Measurements from ENCODE around the gene LGALS7B. TPM values are rescaled to one million over a fixed set of nuclear protein-coding genes. Genes with fewer than 3 reads are reported as not detected.

The LGALS7B gene
- total RNA-seq, 1 experiment from 2014 or later = 2.4 TPM

DNA sequence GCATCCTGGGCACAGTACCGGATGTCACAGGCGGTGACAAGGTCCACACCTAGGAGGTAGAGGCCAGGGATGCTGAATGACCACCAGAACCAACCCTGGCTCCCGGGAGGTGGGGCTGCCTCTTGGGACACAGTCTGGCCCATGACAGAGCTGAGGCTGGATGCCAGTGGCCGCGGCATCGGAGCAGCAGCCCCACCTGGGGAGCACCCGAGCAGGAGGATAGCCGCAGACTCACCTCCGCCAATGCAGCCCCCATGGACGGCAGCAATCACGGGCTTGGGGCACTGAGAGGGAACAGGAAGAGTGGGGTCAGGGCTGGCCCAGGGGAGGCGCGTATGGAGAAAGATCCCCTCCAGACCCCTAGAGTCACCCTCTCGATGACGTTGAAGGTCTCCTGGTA lies 28.1 kb downstream of the LGALS7B start:
- Histone ChIP-seq H3K27me3 (ENCODE audit: insufficient read depth, low read length) (no peaks in the 10 kb centered on the region), H3K4me3 (replicated peaks in 1 of 2; ENCODE audit: low read depth in 1 of 2, low read length in 2 of 2) (no peak overlapping the region), H3K9me2 (ENCODE audit: insufficient read depth) (no peaks in the 10 kb centered on the region), H3K4me2 (ENCODE audit: low read length) (no peak overlapping the region), H3K79me2 (ENCODE audit: insufficient read depth, low read length) (no peaks in the 10 kb centered on the region), H3K4me1 (ENCODE audit: control insufficient read depth in 1 of 2, insufficient read depth in 2 of 2, low read length in 2 of 2) (peaks cover 0 to 4% of the 10 kb centered on the region in 2 experiments; a peak in 1 of 4 replicates), H3K9me3 (ENCODE audit: control insufficient read depth in 1 of 2, insufficient read depth in 1 of 2, low read depth in 1 of 2, low read length in 2 of 2) (no peaks in the 10 kb centered on the region), H3K27ac (ENCODE audit: low read depth, low read length) (no peak overlapping the region), H2AFZ (ENCODE audit: low read depth, low read length, poor library complexity, severe bottlenecking) (no peak overlapping the region), H4K20me1 (ENCODE audit: insufficient read depth) (no peaks in the 10 kb centered on the region), H3K9ac (ENCODE audit: low read length) (no peak overlapping the region), H3K36me3 (ENCODE audit: control insufficient read depth in 1 of 2, insufficient read depth in 2 of 2, low read length in 2 of 2) (no peaks in the 10 kb centered on the region)
- CTCF ChIA-PET = no interaction called here
- no peak for TF ChIP-seq EGR1 (IDR thresholded peaks at IDR 0.05; ENCODE audit: low read depth)
- no peak for TF ChIP-seq REST (IDR thresholded peaks at IDR 0.05; ENCODE audit: low read depth)
- TF ChIP-seq POLR2A (IDR thresholded peaks at IDR 0.05; ENCODE audit: borderline replicate concordance, extremely low read depth, insufficient read depth, insufficient read length) = no peak
- TF ChIP-seq YY1 (IDR thresholded peaks at IDR 0.05; ENCODE audit: extremely low read depth, insufficient replicate concordance, low read depth, low read length) = no peak
- TF ChIP-seq ZFX (IDR thresholded peaks at IDR 0.05) = no peak
- no peak for TF ChIP-seq FOSL1 (IDR thresholded peaks at IDR 0.05; ENCODE audit: low read depth)
- TF ChIP-seq CBX3 (IDR thresholded peaks at IDR 0.05; ENCODE audit: low read depth) = no peak
- TF ChIP-seq ELF1 (IDR thresholded peaks at IDR 0.05; ENCODE audit: borderline replicate concordance, low read depth) = no peak
- TF ChIP-seq MAX (IDR thresholded peaks at IDR 0.05) = no peak
- TF ChIP-seq JUND (IDR thresholded peaks at IDR 0.05) = no peak
- no peak for TF ChIP-seq POLR2AphosphoS5 (IDR thresholded peaks at IDR 0.05; ENCODE audit: low read depth, low read length)
- no peak for TF ChIP-seq TCF7L2 (IDR thresholded peaks at IDR 0.05; ENCODE audit: borderline replicate concordance, extremely low read depth, insufficient read depth, insufficient read length)
- TF ChIP-seq EZH2 (IDR thresholded peaks at IDR 0.05) = no peak
- TF ChIP-seq SIN3A (IDR thresholded peaks at IDR 0.05; ENCODE audit: low read depth) = no peak
- TF ChIP-seq, protein P1, sequence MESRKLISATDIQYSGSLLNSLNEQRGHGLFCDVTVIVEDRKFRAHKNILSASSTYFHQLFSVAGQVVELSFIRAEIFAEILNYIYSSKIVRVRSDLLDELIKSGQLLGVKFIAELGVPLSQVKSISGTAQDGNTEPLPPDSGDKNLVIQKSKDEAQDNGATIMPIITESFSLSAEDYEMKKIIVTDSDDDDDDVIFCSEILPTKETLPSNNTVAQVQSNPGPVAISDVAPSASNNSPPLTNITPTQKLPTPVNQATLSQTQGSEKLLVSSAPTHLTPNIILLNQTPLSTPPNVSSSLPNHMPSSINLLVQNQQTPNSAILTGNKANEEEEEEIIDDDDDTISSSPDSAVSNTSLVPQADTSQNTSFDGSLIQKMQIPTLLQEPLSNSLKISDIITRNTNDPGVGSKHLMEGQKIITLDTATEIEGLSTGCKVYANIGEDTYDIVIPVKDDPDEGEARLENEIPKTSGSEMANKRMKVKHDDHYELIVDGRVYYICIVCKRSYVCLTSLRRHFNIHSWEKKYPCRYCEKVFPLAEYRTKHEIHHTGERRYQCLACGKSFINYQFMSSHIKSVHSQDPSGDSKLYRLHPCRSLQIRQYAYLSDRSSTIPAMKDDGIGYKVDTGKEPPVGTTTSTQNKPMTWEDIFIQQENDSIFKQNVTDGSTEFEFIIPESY (IDR thresholded peaks at IDR 0.05; ENCODE audit: extremely low read depth, insufficient replicate concordance, low read length) = no peak
- TF ChIP-seq EZH2phosphoT487 (IDR thresholded peaks at IDR 0.05; ENCODE audit: borderline replicate concordance) = no peak
- RAD21 ChIA-PET (ENCODE audit: low non-redundant PET in 1 of 2, low total read pairs in 2 of 2, uncharacterized antibody in 2 of 2, unreplicated experiment in 2 of 2) = no interaction called here
- ATAC-seq = no peak
- intact Hi-C loops (cut with micrococcal nuclease) = no loop called here
- POLR2A ChIA-PET = no interaction called here
- BruUV-seq (replicated peaks) = no TSS peak
- no peak for DNase-seq (ENCODE audit: low read depth, low spot score)
